IMR-90 (cell line): ENCODE results near the gene MAGI2. TPM values are rescaled to one million over a fixed set of nuclear protein-coding genes. Genes with fewer than 3 reads are reported as not detected.

Source experiments
- ATAC-seq: fragments of 200-7000 bp; cut with Tn5 transposase; 2 replicates; pipeline ENCODE4 v1.9.1; 2020; ENCODE audit warnings: low read depth, mild to moderate bottlenecking, moderate library complexity
- BruUV-seq: library from RNA; stranded (reverse); fragments of 400-500 nt; replicated peaks from 2 replicates; lab custom pipeline; 2021; lab: Mats Ljungman, UMichigan
- CTCF ChIA-PET: fragments of 300-600 bp; formaldehyde crosslinking; extraction: SDS; loops from one replicate; lab custom pipeline; 2021; ENCODE audit warnings: antibody characterized with exemption; lab: Yijun Ruan, JAX
- POLR2A ChIA-PET: fragments of 300-600 bp; sonication (Branson Sonifier 250); formaldehyde crosslinking; loops from one replicate; lab custom pipeline; 2022; ENCODE audit warnings: antibody characterized with exemption; ENCODE audit not compliant: unreplicated experiment; lab: Charles Lee
- DNase-seq: peaks from one replicate; pipeline ENCODE4 v3.0.0; 2013
- H2AFZ ChIP-seq: replicated peaks from 2 replicates; pipeline ENCODE3; 2013; ENCODE audit warnings: low read length, mild to moderate bottlenecking; ENCODE audit not compliant: poor library complexity
- H2AK5ac ChIP-seq: 2 replicates; pipeline ENCODE4 v1.6.1; 2013; ENCODE audit warnings: low read depth, low read length, inconsistent platforms
- H2AK9ac ChIP-seq: replicated peaks from 2 replicates; pipeline ENCODE3; 2013; ENCODE audit warnings: mild to moderate bottlenecking, low read depth, low read length, moderate library complexity; ENCODE audit not compliant: poor library complexity
- H2BK120ac ChIP-seq: 2 replicates; pipeline ENCODE4 v1.6.1; 2013; ENCODE audit warnings: low read depth, low read length, inconsistent platforms
- H2BK15ac ChIP-seq: 3 replicates; pipeline ENCODE4 v1.6.1; 2013; ENCODE audit warnings: low read depth, low read length, inconsistent platforms
- H2BK20ac ChIP-seq: 2 replicates; pipeline ENCODE4 v1.6.1; 2013; ENCODE audit warnings: low read depth, mild to moderate bottlenecking, inconsistent platforms, low read length, moderate library complexity
- H2BK5ac ChIP-seq: 2 replicates; pipeline ENCODE4 v1.6.1; 2013; ENCODE audit warnings: mild to moderate bottlenecking, low read depth, low read length, inconsistent platforms; ENCODE audit not compliant: poor library complexity, severe bottlenecking
- H3K14ac ChIP-seq: replicated peaks from 2 replicates; pipeline ENCODE4 v1.6.1; 2013; ENCODE audit warnings: low read depth, low read length, inconsistent platforms
- H3K18ac ChIP-seq: 2 replicates; pipeline ENCODE4 v1.6.1; 2013; ENCODE audit warnings: low read depth, low read length, control low read depth
- H3K23ac ChIP-seq: 2 replicates; pipeline ENCODE4 v1.6.1; 2013; ENCODE audit warnings: low read depth, low read length, inconsistent platforms
- H3K27ac ChIP-seq: 2 replicates; pipeline ENCODE4 v1.5.1; 2013; ENCODE audit warnings: mild to moderate bottlenecking, control low read depth, low read length; ENCODE audit not compliant: insufficient read depth
- H3K27me3 ChIP-seq: 2 replicates; pipeline ENCODE4 v1.6.1; 2013; ENCODE audit warnings: low read length; ENCODE audit not compliant: control insufficient read depth, insufficient read depth
- H3K36me3 ChIP-seq: 2 replicates; pipeline ENCODE4 v1.6.1; 2013; ENCODE audit warnings: low read length, mixed read lengths; ENCODE audit not compliant: control insufficient read depth, insufficient read depth
- H3K4ac ChIP-seq: 2 replicates; pipeline ENCODE4 v1.6.1; 2013; ENCODE audit warnings: low read depth, low read length, inconsistent platforms
- H3K4me1 ChIP-seq: 2 replicates; pipeline ENCODE4 v1.6.1; 2013; ENCODE audit warnings: low read length, mixed read lengths; ENCODE audit not compliant: control insufficient read depth, insufficient read depth
- H3K4me2 ChIP-seq: 2 replicates; pipeline ENCODE4 v1.6.1; 2013; ENCODE audit warnings: low read depth, mild to moderate bottlenecking, control low read depth, low read length, moderate library complexity
- H3K4me3 ChIP-seq: 2 replicates; pipeline ENCODE4 v1.5.1; 2013; ENCODE audit warnings: low read depth, mild to moderate bottlenecking, control low read depth, low read length, moderate library complexity; ENCODE audit not compliant: insufficient read depth
- H3K56ac ChIP-seq: 2 replicates; pipeline ENCODE4 v1.6.1; 2013; ENCODE audit warnings: low read length, inconsistent platforms; ENCODE audit not compliant: insufficient read depth; ENCODE audit errors: extremely low read depth
- H3K79me1 ChIP-seq, 2 experiments: 2 replicates each; pipeline ENCODE4 v1.6.1; 2013; ENCODE audit warnings: low read length in 2 of 2, inconsistent platforms in 1 of 2, low read depth in 1 of 2
- H3K9ac ChIP-seq: 2 replicates; pipeline ENCODE4 v1.6.1; 2013; ENCODE audit warnings: low read depth, low read length, control low read depth
- H3K9me1 ChIP-seq: 2 replicates; pipeline ENCODE4 v1.6.1; 2013; ENCODE audit warnings: low read length, inconsistent platforms; ENCODE audit not compliant: insufficient read depth
- H3K9me3 ChIP-seq: 2 replicates; pipeline ENCODE4 v1.6.1; 2013; ENCODE audit warnings: low read length; ENCODE audit not compliant: control insufficient read depth, insufficient read depth
- H4K20me1 ChIP-seq: 2 replicates; pipeline ENCODE4 v1.6.1; 2013; ENCODE audit warnings: low read length, inconsistent platforms; ENCODE audit not compliant: insufficient read depth
- H4K5ac ChIP-seq: 2 replicates; pipeline ENCODE4 v1.6.1; 2013; ENCODE audit warnings: mild to moderate bottlenecking, low read depth, low read length, control low read depth
- H4K8ac ChIP-seq, 2 experiments: 2 replicates each; pipeline ENCODE4 v1.6.1; 2013; ENCODE audit warnings: low read depth in 2 of 2, low read length in 2 of 2, control low read depth in 1 of 2, inconsistent platforms in 1 of 2
- H4K91ac ChIP-seq: 2 replicates; pipeline ENCODE4 v1.6.1; 2013; ENCODE audit warnings: low read depth, low read length, inconsistent platforms; ENCODE audit not compliant: insufficient read depth
- BHLHE40 ChIP-seq: fragments of 150-350 bp; IDR thresholded peaks from 2 replicates; pipeline ENCODE4 v1.6.1; 2016; ENCODE audit warnings: mild to moderate bottlenecking, low read depth, low read length
- CHD1 ChIP-seq: IDR thresholded peaks from 2 replicates; pipeline ENCODE4 v1.6.1; 2012; ENCODE audit warnings: low read depth, low read length, improper control_type of control experiment
- MXI1 ChIP-seq: IDR thresholded peaks from 2 replicates; pipeline ENCODE4 v1.6.1; 2012; ENCODE audit warnings: low read depth, mild to moderate bottlenecking, low read length, moderate library complexity, borderline replicate concordance
- POLR2A ChIP-seq: IDR thresholded peaks from 2 replicates; pipeline ENCODE4 v1.6.1; 2012; ENCODE audit warnings: mild to moderate bottlenecking, low read depth, low read length
- RAD21 ChIP-seq: IDR thresholded peaks from 2 replicates; pipeline ENCODE4 v1.6.1; 2012; ENCODE audit warnings: low read length, improper control_type of control experiment
- RCOR1 ChIP-seq: IDR thresholded peaks from 2 replicates; pipeline ENCODE4 v1.6.1; 2012; ENCODE audit warnings: mild to moderate bottlenecking, low read length, improper control_type of control experiment; ENCODE audit not compliant: insufficient replicate concordance
- WGBS, 2 experiments: methylation state at CpG; one replicate each; pipeline versions ENCODE4 v1.1.5 to v1.1.7; 2013; ENCODE audit warnings: missing lambda C conversion rate in 2 of 2; ENCODE audit not compliant: insufficient read length in 1 of 2; ENCODE audit errors: extremely low coverage in 2 of 2; 5-methylcytosine and 5-hydroxymethylcytosine counted together
- dilution Hi-C: fragments of 300-500 bp; cut with HindIII; formaldehyde crosslinking; loops from one replicate; pipeline ENCODE4 v1.14.3; 2018; ENCODE audit warnings: low sequenced_read_pairs; ENCODE audit not compliant: unreplicated experiment
- in situ Hi-C: fragments of 300-500 bp; cut with MboI; formaldehyde crosslinking; loops from 3 replicates; pipeline ENCODE4 v1.14.3; 2019; ENCODE audit warnings: low sequenced_read_pairs, inconsistent platforms, mixed read lengths
- intact Hi-C: fragments of 100-400 bp; cut with micrococcal nuclease; formaldehyde crosslinking; loops from 2 replicates; pipeline ENCODE4 v1.10.0; 2022
- polyA plus RNA-seq, 3 experiments: library from polyadenylated mRNA; depleted of rRNA; stranded (reverse); fragments of >200 nt; gene quantifications; 2 replicates each; pipeline ENCODE4 v1.2.3, GENCODE V29; 2012; ENCODE audit warnings: low replicate concordance in 1 of 3
- total RNA-seq: library from RNA; depleted of rRNA; stranded (reverse); fragments of >200 nt; gene quantifications from 2 replicates; pipeline ENCODE4 v1.2.3, GENCODE V29; 2012
- TF ChIP-seq, protein P1 (sequence below): conservative IDR thresholded peaks from 2 replicates; pipeline ENCODE4 v1.5.1; 2012; ENCODE audit warnings: mild to moderate bottlenecking, low read depth, low read length, improper control_type of control experiment
- TF ChIP-seq, protein P2 (sequence below): fragments of 150-350 bp; IDR thresholded peaks from 2 replicates; pipeline ENCODE4 v1.6.1; 2017; ENCODE audit warnings: mild to moderate bottlenecking, antibody characterized with exemption, low read length, low read depth

MAGI2 gene
- total and polyA plus RNA-seq, 2 of the 4 experiments (the other 2 are of a cell fraction), result 2.5 to 17.9 TPM

DNA sequence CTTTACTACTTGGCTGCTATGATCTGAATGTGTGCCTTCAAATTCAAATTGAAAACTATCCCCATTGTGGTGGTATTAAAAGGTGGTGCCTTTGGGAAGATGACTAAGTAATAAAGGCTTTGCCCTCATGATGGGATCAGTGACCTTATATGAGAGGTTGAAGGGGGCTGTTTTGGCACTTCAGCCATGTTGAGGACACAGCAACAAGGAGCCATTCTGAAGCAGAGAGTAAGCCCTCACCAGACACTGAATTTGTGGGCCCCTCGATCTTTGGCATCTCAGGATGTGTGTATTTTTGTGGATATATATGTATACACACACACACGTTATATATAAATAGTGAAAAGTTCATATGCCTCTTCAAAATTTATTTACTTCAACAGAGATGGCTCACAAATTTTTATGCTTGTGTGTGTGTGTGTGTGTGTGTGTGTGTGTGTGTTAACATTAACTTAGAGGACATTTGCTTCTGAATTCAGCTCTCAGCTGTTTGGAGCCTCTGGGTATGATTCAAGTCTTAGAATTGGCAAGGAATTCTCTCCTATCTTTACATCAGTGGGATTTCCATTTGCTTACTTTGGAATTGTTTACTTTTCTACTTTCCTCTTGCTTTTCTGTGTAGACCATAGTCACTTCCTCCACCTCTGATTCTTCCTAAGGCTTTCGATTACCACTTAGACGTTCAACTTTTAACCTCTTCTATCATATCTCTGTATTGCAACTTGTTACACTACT, 66.6 kb downstream of the MAGI2 start:
- Histone ChIP-seq H3K36me3 (no peaks in the 10 kb centered on the region), H2BK120ac (no peak overlapping the region), H4K8ac (no peak overlapping the region), H3K4me3 (no peak overlapping the region; the same call in 1 of the 2 replicates), H2BK5ac (no peak overlapping the region), H3K4ac (no peak overlapping the region; the same call in 1 of the 2 replicates), H2BK20ac (no peak overlapping the region), H2AFZ (no peak overlapping the region), H3K9me3 (peaks cover 1% of the 10 kb centered on the region; the same call in 1 of the 2 replicates), H2AK5ac (no peak overlapping the region), H3K23ac (no peak overlapping the region), H3K18ac (no peak overlapping the region; the same call in 1 of the 2 replicates), H3K4me1 (peaks cover 3% of the 10 kb centered on the region), H4K91ac (no peak overlapping the region), H3K9me1 (no peaks in the 10 kb centered on the region), H3K56ac (no peak overlapping the region), H2AK9ac (no peak overlapping the region), H3K79me1 (peaks cover 5 to 7% of the 10 kb centered on the region in 2 experiments; a peak in 3 of 4 replicates), H4K20me1 (no peaks in the 10 kb centered on the region), H3K27me3 (no peaks in the 10 kb centered on the region), H3K4me2 (peak overlapping the region; percentile 78; the same call in 1 of the 2 replicates), H3K27ac (no peak overlapping the region), H2BK15ac (no peak overlapping the region), H3K9ac (no peak overlapping the region), H4K5ac (no peak overlapping the region), H3K14ac (0 out of 2 replicates have a peak overlapping the region, but pooled peaks have one; percentile 25)
- no CpG with 5 or more reads among the region's 4 CpGs for WGBS, 2 experiments
- BruUV-seq, result TSS peak; percentile 4
- no peak for TF ChIP-seq RCOR1
- TF ChIP-seq POLR2A, result no peak
- no peak for TF ChIP-seq BHLHE40
- TF ChIP-seq, protein P1, sequence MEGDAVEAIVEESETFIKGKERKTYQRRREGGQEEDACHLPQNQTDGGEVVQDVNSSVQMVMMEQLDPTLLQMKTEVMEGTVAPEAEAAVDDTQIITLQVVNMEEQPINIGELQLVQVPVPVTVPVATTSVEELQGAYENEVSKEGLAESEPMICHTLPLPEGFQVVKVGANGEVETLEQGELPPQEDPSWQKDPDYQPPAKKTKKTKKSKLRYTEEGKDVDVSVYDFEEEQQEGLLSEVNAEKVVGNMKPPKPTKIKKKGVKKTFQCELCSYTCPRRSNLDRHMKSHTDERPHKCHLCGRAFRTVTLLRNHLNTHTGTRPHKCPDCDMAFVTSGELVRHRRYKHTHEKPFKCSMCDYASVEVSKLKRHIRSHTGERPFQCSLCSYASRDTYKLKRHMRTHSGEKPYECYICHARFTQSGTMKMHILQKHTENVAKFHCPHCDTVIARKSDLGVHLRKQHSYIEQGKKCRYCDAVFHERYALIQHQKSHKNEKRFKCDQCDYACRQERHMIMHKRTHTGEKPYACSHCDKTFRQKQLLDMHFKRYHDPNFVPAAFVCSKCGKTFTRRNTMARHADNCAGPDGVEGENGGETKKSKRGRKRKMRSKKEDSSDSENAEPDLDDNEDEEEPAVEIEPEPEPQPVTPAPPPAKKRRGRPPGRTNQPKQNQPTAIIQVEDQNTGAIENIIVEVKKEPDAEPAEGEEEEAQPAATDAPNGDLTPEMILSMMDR, result no peak
- TF ChIP-seq CHD1, result no peak
- TF ChIP-seq, protein P2, sequence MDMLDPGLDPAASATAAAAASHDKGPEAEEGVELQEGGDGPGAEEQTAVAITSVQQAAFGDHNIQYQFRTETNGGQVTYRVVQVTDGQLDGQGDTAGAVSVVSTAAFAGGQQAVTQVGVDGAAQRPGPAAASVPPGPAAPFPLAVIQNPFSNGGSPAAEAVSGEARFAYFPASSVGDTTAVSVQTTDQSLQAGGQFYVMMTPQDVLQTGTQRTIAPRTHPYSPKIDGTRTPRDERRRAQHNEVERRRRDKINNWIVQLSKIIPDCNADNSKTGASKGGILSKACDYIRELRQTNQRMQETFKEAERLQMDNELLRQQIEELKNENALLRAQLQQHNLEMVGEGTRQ, result no peak
- TF ChIP-seq MXI1, result no peak
- TF ChIP-seq RAD21, result no peak
- POLR2A ChIA-PET, result no interaction called here
- in situ Hi-C loops (no loop called here), dilution Hi-C loops (no loop called here), intact Hi-C loops (no loop called here)
- DNase-seq (peak; percentile 82), ATAC-seq (peak; percentile 71)
- CTCF ChIA-PET, result interaction anchor here (0.6 kb wide), 2 partner anchors 32 to 1059 kb away, joined by 3 to 5 read pairs; no protein-coding TSS in a partner anchor
